GM12875 (cell line): ENCODE measurements around the gene MRTFA.
"Not testable (repeated sequence)": the region's sequence is repeated elsewhere in the genome, so short reads cannot be mapped to it uniquely, and the experiment has no call there.

ENCODE experiments used
- H3K4me3 ChIP-seq: one replicate; pipeline ENCODE4 v1.5.1; 2011; ENCODE audit warnings: low read depth, low read length, control low read depth
- TF ChIP-seq, protein P1 (sequence below): IDR thresholded peaks from 2 replicates; pipeline ENCODE4 v1.5.1; 2011; ENCODE audit warnings: low read depth, mild to moderate bottlenecking, control low read depth, inconsistent platforms, low read length, moderate library complexity, borderline replicate concordance; ENCODE audit not compliant: insufficient read depth

The MRTFA gene

DNA sequence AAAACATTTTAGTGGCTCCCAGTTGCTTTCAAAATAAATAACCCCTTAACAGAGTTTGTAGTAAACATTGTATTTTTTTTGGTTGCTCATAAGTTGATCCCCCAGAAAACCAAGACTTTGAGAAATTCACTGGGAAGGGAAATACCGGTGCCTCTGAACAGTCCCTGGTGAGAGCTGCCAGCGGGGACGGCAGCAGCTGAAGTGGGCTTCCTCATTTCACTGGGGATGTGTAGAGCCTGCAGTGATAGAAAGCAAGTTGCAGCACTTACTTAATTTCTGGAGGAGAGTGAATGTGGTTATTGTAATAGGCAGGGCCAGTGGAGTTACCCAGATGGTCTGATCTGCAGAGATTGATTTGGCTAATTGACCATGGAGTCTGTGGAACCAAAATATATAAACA is 24.2 kb upstream of the MRTFA start:
- TF ChIP-seq, protein P1, sequence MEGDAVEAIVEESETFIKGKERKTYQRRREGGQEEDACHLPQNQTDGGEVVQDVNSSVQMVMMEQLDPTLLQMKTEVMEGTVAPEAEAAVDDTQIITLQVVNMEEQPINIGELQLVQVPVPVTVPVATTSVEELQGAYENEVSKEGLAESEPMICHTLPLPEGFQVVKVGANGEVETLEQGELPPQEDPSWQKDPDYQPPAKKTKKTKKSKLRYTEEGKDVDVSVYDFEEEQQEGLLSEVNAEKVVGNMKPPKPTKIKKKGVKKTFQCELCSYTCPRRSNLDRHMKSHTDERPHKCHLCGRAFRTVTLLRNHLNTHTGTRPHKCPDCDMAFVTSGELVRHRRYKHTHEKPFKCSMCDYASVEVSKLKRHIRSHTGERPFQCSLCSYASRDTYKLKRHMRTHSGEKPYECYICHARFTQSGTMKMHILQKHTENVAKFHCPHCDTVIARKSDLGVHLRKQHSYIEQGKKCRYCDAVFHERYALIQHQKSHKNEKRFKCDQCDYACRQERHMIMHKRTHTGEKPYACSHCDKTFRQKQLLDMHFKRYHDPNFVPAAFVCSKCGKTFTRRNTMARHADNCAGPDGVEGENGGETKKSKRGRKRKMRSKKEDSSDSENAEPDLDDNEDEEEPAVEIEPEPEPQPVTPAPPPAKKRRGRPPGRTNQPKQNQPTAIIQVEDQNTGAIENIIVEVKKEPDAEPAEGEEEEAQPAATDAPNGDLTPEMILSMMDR: no peak
- no peak overlapping the region for H3K4me3 ChIP-seq

DNA sequence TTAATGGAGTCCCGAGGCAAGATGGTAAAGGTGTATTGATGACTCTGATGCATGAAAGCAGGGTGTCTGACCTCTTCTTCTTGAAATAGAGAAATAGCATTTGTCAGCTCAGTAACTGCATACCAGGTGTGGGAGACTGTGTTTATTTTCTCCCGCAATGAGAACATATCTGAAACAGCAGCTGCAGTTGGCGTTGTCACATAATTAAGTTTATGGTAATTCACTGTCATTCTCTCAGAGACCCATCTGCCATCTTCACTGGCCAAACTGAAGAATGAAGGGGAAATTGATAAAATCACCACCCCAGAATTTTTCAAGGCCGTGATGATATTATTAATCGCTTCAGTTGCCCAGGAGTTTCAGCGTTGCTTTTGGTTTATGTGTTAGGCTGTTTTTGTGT is 22.6 kb upstream of the MRTFA start:
- no peak overlapping the region for H3K4me3 ChIP-seq
- TF ChIP-seq, protein P1: no peak

DNA sequence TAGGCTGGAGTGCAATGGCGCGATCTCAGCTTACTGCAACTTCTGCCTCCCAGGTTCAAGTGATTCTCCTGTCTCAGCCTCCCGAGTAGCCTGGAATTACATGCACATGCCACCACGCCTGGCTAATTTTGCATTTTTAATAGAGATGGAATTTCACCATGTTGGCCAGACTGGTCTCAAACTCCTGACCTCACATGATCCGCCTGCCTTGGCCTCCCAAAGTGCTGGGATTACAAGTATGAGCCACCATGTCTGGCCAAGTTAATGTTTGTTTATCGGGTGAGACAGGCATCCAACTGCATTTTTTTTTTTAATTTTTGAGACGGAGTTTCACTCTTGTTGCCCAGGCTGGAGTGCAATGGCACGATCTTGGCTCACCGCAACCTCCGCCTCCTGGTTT is 20.1 kb upstream of the MRTFA start:
- H3K4me3 ChIP-seq: not testable (repeated sequence)

DNA sequence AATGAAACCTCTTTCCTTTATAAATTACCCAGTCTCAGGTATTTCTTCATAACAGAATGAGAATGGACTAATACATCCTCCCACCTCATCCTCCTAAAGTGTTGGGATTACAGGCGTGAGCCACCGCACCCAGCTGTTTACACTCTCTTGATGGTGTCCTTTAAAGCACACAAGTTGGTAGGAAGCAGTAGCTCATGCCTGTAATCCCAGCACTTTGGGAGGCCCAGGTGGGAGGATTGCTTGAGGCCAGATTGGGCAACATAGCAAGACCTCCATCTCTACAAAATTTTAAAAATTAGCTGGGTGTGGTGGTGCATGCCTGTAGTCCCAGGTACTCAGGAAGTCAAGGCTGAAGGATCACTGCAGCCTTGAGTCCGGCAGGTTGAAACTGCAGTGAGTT is 19.4 kb upstream of the MRTFA start:
- not testable (repeated sequence) for H3K4me3 ChIP-seq

DNA sequence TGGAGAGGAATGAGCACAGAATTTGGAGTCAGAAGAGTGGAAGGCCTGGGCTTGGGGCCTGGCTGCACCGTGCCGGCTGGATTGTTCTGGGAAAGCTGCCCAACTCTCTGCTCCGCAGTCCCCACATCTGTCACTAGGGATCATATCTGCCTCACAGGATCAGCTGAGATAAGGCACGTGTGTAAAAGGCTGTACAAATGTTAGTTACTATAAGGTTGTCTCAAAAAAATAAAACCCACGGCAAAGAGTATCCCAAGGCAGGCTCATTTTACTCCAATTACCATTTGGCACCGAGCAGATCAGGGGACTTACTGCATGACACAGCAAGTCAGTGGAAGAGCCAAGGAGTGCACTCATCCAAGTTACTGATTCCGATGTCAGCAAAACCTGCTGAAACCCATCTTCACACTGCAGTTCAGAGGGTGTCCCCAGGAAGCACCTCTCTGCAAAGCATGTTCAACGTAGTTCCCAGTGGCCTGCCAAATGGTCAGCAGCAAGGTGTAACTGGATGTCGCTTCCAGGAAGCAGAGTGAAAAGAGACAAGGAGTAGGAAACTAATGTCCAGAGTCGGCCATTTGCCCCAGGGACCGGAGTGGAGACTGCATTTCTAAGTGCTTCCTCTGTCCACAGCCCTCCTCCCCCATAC is 18.1 kb upstream of the MRTFA start:
- H3K4me3 ChIP-seq: no peak overlapping the region
- TF ChIP-seq, protein P1: no peak

DNA sequence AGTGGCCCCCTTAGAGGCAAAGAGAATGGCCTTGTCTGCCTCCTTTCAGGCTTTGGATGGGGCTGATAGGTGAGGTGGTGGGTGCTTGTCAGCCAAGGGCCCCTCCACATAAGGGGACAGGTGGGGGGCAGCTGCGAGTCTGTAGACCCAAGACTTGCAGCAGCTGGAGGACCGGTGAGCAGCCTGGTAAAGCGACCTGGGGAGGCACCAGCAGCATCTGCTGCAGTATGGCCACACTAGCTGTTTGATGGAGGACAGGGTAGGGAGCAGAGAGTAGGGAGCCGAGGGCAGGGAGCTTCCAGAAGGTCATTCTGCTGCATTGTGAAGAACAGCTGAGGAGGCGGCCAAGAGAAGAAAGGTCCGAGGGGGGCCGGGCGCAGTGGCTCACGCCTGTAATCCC is 16.8 kb upstream of the MRTFA start:
- no peak overlapping the region for H3K4me3 ChIP-seq
- TF ChIP-seq, protein P1: no peak

- no peak overlapping the region for H3K4me3 ChIP-seq
- TF ChIP-seq, protein P1: no peak
These were observed 15.3 kb upstream of the MRTFA start for GRCh38 chr22:40651563-40652501.

DNA sequence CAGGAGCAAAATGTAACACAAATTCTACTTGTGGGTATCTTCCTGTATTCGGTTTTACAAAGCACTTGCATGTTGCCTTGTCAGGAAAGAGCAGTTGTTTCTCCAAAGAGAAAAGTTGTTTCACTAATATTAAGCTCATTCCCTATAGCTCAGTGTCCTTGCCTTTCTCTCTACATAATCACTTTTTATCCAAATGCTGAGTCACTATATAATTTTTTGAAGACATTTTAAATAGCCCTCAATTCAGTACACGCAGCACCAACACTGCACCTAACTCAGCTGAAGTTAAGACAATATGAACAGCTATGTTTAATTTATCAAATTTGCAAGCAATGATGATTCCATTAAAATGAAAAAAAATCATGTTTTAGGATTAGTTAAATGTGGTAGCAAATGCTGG is 14.5 kb upstream of the MRTFA start:
- TF ChIP-seq, protein P1: no peak
- H3K4me3 ChIP-seq: no peak overlapping the region
